ENCODE measurements around the gene DUOXA2.

The DUOXA2 gene

DNA sequence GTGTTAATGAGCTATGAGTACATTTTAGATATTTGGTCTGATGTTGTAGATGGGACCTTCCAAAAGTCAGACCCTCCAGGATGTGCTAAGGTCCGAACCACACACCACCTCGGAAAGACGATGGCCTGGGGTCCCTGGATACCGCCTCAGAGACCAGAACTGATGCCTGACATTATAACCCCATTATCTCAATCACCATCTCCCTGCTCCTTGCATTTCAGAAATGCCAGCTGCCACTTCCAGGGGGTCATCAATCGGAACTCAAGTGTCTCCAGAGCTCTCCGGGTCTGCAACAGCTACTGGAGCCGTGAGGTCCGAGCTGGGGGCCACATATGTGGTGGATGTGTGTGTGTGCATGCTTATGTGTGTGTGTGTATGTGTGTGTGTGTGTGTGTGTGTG lies 23.6 kb downstream of the DUOXA2 start:
- no peak overlapping the region for H2AFZ ChIP-seq (ENCODE audit: low read depth, low read length)
- H3K27ac ChIP-seq (ENCODE audit: low read length): no peak overlapping the region
- no peaks in the 10 kb centered on the region for H3K79me2 ChIP-seq (ENCODE audit: low read length)
- H3K4me1 ChIP-seq (ENCODE audit: low read length): no peaks in the 10 kb centered on the region
- H3K9ac ChIP-seq (ENCODE audit: low read length): no peak overlapping the region
- no peak overlapping the region for H3K4me3 ChIP-seq (ENCODE audit: low read length)
- TF ChIP-seq, protein P1, sequence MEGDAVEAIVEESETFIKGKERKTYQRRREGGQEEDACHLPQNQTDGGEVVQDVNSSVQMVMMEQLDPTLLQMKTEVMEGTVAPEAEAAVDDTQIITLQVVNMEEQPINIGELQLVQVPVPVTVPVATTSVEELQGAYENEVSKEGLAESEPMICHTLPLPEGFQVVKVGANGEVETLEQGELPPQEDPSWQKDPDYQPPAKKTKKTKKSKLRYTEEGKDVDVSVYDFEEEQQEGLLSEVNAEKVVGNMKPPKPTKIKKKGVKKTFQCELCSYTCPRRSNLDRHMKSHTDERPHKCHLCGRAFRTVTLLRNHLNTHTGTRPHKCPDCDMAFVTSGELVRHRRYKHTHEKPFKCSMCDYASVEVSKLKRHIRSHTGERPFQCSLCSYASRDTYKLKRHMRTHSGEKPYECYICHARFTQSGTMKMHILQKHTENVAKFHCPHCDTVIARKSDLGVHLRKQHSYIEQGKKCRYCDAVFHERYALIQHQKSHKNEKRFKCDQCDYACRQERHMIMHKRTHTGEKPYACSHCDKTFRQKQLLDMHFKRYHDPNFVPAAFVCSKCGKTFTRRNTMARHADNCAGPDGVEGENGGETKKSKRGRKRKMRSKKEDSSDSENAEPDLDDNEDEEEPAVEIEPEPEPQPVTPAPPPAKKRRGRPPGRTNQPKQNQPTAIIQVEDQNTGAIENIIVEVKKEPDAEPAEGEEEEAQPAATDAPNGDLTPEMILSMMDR (IDR thresholded peaks at IDR 0.05; ENCODE audit: low read depth, low read length): no peak
- no peak for TF ChIP-seq EZH2phosphoT487 (IDR thresholded peaks at IDR 0.05; ENCODE audit: low read depth)
- H3K36me3 ChIP-seq (replicated peaks; ENCODE audit: low read depth, low read length): no peaks in the 10 kb centered on the region
- H3K27me3 ChIP-seq (ENCODE audit: low read depth, low read length): no peaks in the 10 kb centered on the region
- no peak overlapping the region for H3K4me2 ChIP-seq (ENCODE audit: low read length)
- no peaks in the 10 kb centered on the region for H3K9me3 ChIP-seq (ENCODE audit: insufficient read depth, low read length)
- no peaks in the 10 kb centered on the region for H4K20me1 ChIP-seq (ENCODE audit: insufficient read depth, low read length)

DNA sequence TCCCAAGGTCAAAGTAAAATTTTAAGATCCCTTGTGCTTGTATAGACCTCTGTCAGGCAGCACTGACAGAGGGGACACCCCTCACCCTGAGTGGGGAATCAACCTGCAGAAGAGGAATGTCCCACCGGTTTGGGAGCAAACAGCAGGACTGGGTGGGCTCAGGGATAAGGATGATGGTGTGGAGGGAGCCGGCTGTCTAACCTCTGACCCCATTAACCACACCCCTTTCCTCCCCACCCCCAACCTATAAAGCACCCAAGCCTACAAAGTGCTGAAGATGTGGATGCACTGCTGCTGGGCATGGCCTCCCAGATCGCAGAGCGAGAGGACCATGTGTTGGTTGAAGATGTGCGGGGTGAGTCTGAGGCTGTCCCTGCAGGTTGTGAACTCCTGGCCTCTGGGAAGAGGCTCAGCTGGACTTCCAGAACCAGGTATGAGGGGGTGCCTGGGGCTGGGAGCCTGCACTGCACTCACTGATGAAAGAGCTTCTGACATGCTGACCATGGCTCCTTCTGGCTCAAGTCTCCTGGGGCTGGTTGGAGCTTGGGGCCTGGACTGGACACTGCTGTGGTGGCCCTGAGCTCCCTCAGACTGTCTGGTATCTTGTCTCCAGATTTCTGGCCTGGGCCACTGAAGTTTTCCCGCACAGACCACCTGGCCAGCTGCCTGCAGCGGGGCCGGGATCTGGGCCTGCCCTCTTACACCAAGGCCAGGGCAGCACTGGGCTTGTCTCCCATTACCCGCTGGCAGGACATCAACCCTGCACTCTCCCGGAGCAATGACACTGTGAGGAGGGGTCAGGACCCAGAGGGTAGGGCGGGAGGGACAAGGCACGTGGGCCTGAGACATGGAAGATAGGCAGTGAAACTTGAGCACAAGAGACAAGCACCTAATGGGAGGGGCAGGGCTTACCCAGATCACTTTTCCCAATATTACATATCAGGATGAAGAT lies 25.0 kb downstream of the DUOXA2 start:
- Histone ChIP-seq H4K20me1 (ENCODE audit: insufficient read depth, low read length) (no peaks in the 10 kb centered on the region), H3K27me3 (ENCODE audit: low read depth, low read length) (no peaks in the 10 kb centered on the region), H3K9ac (ENCODE audit: low read length) (no peak overlapping the region), H3K4me1 (ENCODE audit: low read length) (no peaks in the 10 kb centered on the region), H3K36me3 (replicated peaks; ENCODE audit: low read depth, low read length) (no peaks in the 10 kb centered on the region), H3K79me2 (ENCODE audit: low read length) (no peaks in the 10 kb centered on the region), H2AFZ (ENCODE audit: low read depth, low read length) (no peak overlapping the region), H3K4me2 (ENCODE audit: low read length) (no peak overlapping the region), H3K4me3 (ENCODE audit: low read length) (no peak overlapping the region), H3K27ac (ENCODE audit: low read length) (no peak overlapping the region), H3K9me3 (ENCODE audit: insufficient read depth, low read length) (no peaks in the 10 kb centered on the region)
- no peak for TF ChIP-seq EZH2phosphoT487 (IDR thresholded peaks at IDR 0.05; ENCODE audit: low read depth)

DNA sequence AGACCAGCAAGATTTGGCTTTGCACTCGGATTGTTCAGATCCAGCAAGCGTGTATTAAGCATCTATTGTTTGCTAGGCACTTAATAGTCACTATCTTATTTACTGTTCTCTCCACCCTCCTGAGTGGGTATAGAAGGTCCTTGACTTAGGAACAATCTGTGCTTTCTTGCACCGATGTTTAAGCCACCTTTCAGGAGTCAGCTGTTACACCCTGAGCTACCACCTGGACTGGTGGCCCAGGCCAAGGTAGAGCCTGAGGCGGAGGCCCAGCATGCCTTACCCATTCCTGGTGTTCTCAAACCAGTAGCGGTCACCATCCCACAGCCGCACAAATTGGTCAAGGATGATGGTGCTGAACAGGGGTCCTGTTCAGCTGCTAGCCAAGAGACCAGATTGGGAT lies 25.6 kb downstream of the DUOXA2 start:
- no peak for TF ChIP-seq EZH2phosphoT487 (IDR thresholded peaks at IDR 0.05; ENCODE audit: low read depth)
- TF ChIP-seq, protein P1 (IDR thresholded peaks at IDR 0.05; ENCODE audit: low read depth, low read length): no peak
- H3K4me1 ChIP-seq (ENCODE audit: low read length): no peaks in the 10 kb centered on the region
- H3K36me3 ChIP-seq (replicated peaks; ENCODE audit: low read depth, low read length): no peaks in the 10 kb centered on the region
- H2AFZ ChIP-seq (ENCODE audit: low read depth, low read length): no peak overlapping the region
- no peaks in the 10 kb centered on the region for H3K79me2 ChIP-seq (ENCODE audit: low read length)
- no peak overlapping the region for H3K4me2 ChIP-seq (ENCODE audit: low read length)
- H3K4me3 ChIP-seq (ENCODE audit: low read length): no peak overlapping the region
- H4K20me1 ChIP-seq (ENCODE audit: insufficient read depth, low read length): no peaks in the 10 kb centered on the region
- H3K27ac ChIP-seq (ENCODE audit: low read length): no peak overlapping the region
- no peak overlapping the region for H3K9ac ChIP-seq (ENCODE audit: low read length)
- H3K9me3 ChIP-seq (ENCODE audit: insufficient read depth, low read length): no peaks in the 10 kb centered on the region
- H3K27me3 ChIP-seq (ENCODE audit: low read depth, low read length): no peaks in the 10 kb centered on the region

DNA sequence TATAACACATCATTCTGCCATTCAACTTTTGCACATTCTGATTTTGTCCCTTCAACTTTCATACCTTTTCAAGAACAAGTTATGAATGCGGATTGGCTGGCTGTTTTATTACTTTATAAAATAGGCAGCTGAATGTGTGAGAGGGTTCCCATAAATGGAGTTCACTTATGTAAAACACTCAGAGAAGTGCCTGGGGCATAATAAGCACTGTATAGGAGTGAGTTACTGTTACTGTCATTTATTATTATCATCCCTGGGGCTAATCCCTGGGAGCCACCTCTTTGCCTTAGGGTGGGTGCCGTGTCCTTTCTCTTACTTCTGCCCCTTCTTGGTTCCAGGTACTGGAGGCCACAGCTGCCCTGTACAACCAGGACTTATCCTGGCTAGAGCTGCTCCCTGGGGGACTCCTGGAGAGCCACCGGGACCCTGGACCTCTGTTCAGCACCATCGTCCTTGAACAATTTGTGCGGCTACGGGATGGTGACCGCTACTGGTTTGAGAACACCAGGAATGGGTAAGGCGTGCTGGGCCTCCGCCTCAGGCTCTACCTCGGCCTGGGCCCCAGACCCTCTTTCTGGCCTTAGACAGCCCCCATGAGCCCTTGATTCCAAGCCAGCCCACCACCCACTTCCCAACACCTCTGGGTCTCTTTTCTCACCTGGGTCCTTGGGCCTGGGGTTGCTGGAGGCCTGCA lies 26.6 kb downstream of the DUOXA2 start:
- no peak overlapping the region for H3K9ac ChIP-seq (ENCODE audit: low read length)
- H3K4me1 ChIP-seq (ENCODE audit: low read length): no peaks in the 10 kb centered on the region
- no peak overlapping the region for H2AFZ ChIP-seq (ENCODE audit: low read depth, low read length)
- no peaks in the 10 kb centered on the region for H3K79me2 ChIP-seq (ENCODE audit: low read length)
- no peak overlapping the region for H3K4me3 ChIP-seq (ENCODE audit: low read length)
- H3K27ac ChIP-seq (ENCODE audit: low read length): no peak overlapping the region
- H3K4me2 ChIP-seq (ENCODE audit: low read length): no peak overlapping the region
- H3K27me3 ChIP-seq (ENCODE audit: low read depth, low read length): no peaks in the 10 kb centered on the region
- no peaks in the 10 kb centered on the region for H3K36me3 ChIP-seq (replicated peaks; ENCODE audit: low read depth, low read length)
- no peaks in the 10 kb centered on the region for H3K9me3 ChIP-seq (ENCODE audit: insufficient read depth, low read length)
- TF ChIP-seq, protein P1 (IDR thresholded peaks at IDR 0.05; ENCODE audit: low read depth, low read length): no peak
- no peak for TF ChIP-seq EZH2phosphoT487 (IDR thresholded peaks at IDR 0.05; ENCODE audit: low read depth)
- H4K20me1 ChIP-seq (ENCODE audit: insufficient read depth, low read length): no peaks in the 10 kb centered on the region

Data from OCI-LY3 (cell line).